ENCODE data around the gene NANOS3.
"Not testable (repeated sequence)": the region's sequence is repeated elsewhere in the genome, so short reads cannot be mapped to it uniquely, and the experiment has no call there.

Gene NANOS3

GRCh38 chr19:13843104-13843921 is 33.6 kb upstream of the NANOS3 start:
- DNase-seq (ENCODE audit: low read depth) = no peak

GRCh38 chr19:13844130-13844631 is 32.8 kb upstream of the NANOS3 start:
- DNase-seq (ENCODE audit: low read depth) = no peak

- peak; percentile 85 for DNase-seq (ENCODE audit: low read depth)
Observed at GRCh38 chr19:13846557-13847406, 30.2 kb upstream of the NANOS3 start.

GRCh38 chr19:13847407-13848339 is 29.3 kb upstream of the NANOS3 start:
- peak; percentile 66 for DNase-seq (ENCODE audit: low read depth)

GRCh38 chr19:13848340-13848677 is 28.6 kb upstream of the NANOS3 start:
- DNase-seq (ENCODE audit: low read depth) = no peak

- no peak for DNase-seq (ENCODE audit: low read depth)
Observed at GRCh38 chr19:13848798-13849676, 27.9 kb upstream of the NANOS3 start.

- no peak for DNase-seq (ENCODE audit: low read depth)
Observed at GRCh38 chr19:13849991-13850909, 26.7 kb upstream of the NANOS3 start.

GRCh38 chr19:13850910-13851733 is 25.8 kb upstream of the NANOS3 start:
- DNase-seq (ENCODE audit: low read depth) = peak; percentile 68

- not testable (repeated sequence) for DNase-seq (ENCODE audit: low read depth)
Observed at GRCh38 chr19:13851734-13852114, 25.2 kb upstream of the NANOS3 start.

- DNase-seq (ENCODE audit: low read depth) = not testable (repeated sequence)
Observed at GRCh38 chr19:13852171-13852707, 24.7 kb upstream of the NANOS3 start.

GRCh38 chr19:13856497-13856896 is 20.4 kb upstream of the NANOS3 start:
- no peak for DNase-seq (ENCODE audit: low read depth)

GRCh38 chr19:13859361-13859880 is 17.5 kb upstream of the NANOS3 start:
- no peak for DNase-seq (ENCODE audit: low read depth)

- DNase-seq (ENCODE audit: low read depth) = no peak
Observed at GRCh38 chr19:13860679-13861391, 16.1 kb upstream of the NANOS3 start.

- DNase-seq (ENCODE audit: low read depth) = no peak
Observed at GRCh38 chr19:13861392-13861713, 15.6 kb upstream of the NANOS3 start.

GRCh38 chr19:13861714-13862531 is 15.0 kb upstream of the NANOS3 start:
- DNase-seq (ENCODE audit: low read depth) = peak; percentile 86

- DNase-seq (ENCODE audit: low read depth) = no peak
Observed at GRCh38 chr19:13864046-13864666, 12.8 kb upstream of the NANOS3 start.
